ENCODE data around the gene PLIN5. TPM values are rescaled to one million over a fixed set of nuclear protein-coding genes. Genes with fewer than 3 reads are reported as not detected.

Gene PLIN5, protein sequence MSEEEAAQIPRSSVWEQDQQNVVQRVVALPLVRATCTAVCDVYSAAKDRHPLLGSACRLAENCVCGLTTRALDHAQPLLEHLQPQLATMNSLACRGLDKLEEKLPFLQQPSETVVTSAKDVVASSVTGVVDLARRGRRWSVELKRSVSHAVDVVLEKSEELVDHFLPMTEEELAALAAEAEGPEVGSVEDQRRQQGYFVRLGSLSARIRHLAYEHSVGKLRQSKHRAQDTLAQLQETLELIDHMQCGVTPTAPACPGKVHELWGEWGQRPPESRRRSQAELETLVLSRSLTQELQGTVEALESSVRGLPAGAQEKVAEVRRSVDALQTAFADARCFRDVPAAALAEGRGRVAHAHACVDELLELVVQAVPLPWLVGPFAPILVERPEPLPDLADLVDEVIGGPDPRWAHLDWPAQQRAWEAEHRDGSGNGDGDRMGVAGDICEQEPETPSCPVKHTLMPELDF
- polyA plus RNA-seq, result 0.75 and 0.87 TPM in 2 replicates

DNA sequence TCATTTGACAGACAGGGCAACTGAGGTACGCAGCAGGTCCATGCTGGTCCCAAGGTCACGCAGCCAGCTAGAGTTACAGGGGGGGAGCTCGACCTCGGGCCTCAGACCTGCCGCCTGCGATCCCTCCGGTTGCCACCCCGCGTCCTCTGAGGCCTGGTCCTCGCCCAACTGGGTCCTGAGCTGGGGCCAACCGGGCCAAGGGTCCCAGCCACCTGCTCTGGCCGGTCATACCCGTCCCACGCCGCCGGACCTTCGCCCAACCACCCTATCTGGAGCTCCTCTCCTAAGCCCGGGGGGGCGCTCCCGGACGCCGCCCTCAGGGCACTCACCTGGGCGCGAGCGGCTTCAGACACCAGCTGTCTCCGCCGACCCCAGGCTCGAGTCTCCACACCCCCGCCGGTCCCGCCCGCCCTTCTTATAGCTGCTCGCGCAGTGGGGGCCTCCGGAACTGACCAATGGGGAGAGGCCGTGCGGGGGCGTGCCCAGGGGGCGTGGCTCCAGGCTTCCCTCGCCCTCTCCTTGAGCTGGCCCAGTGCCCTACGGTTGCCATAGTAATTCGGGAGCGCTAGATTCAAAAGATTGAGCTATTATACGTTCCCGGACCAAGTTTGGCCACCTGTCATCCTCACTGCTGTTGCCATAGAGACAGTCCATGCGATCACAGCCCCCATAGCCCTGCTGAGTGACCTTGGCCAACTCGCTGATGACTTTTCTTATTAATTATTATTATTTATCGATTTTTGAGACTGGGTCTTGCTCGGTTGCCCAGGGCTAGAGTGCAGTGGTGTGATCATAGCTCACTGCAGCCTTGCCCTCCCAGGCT, at the start of gene PLIN5:
TSS of gene PLIN5 (minus strand) at position 389 of the 823 bp plus-strand sequence. CDS start 1,150 bp downstream, outside the sequence.

DNA sequence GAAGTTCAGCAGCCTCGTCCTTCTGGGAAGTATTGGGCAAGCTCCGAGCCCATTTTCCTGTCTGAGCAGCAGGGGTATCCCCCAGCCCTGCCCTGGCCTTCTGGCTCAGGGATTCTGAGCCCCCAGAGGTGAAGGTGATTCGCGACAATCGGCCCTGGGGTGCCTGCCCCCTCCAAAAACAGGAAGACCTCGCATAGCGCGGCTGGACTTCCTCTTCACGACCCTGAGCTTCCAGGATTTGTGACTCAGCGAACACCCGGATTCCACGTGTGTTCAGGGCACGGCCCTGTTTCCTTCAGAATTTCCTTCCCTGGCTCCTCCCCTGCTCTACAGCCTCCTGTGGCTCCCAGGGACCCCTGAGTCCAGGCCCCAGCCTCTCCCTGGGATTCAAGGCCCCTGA, 24.5 kb upstream of the PLIN5 start, which contains the start of gene SEMA6B:
TSS of gene SEMA6B (minus strand) at position 116 of the 400 bp plus-strand sequence. CDS start 1,227 bp downstream, outside the sequence.

DNA sequence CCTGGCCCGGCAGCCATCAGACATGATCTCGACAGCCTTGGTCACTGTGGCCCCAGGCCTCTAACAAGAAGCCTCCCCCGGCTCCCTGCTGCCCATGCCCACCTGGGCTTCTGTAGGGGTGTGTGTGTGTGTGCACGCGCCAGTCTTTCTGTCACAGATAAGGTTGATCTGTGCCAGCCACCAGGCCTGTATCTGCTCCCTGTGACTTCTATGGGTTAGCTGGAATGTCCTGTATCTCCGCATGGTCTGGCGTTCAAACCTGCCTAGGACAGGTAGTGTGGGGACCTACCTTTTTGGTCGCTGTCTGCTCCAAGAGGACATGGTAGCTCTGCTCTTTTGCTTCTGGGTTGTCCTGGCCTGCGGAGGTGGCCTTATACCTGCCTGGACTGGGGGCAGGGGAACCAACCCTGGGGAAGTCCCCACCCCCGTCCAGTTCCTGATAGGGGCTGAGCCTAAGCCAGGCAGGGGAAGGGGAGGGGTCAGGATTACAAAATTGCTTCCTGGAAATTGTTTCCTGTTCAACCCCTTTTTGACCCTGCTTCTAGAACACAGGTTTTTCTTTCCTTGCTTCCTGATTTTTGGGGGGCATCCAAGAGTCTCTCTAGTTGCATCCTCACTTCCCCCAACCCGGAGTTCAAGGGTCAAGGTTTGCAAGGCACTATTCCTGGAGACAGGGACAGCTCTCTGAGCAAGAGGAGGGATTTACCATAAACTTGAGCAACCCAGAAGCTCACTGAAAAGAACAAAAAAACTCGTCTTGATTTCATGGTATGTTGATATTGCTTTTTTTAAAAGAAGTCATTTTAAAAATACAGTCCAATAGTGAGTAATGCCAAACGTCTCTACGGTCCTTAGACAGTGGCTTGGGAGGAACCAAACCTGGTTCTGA, 4.9 kb upstream of the PLIN5 start, which contains the start of gene LRG1:
TSS of gene LRG1 (minus strand) at position 344 of the 889 bp plus-strand sequence. CDS start at position 321, 23 bp downstream.

DNA sequence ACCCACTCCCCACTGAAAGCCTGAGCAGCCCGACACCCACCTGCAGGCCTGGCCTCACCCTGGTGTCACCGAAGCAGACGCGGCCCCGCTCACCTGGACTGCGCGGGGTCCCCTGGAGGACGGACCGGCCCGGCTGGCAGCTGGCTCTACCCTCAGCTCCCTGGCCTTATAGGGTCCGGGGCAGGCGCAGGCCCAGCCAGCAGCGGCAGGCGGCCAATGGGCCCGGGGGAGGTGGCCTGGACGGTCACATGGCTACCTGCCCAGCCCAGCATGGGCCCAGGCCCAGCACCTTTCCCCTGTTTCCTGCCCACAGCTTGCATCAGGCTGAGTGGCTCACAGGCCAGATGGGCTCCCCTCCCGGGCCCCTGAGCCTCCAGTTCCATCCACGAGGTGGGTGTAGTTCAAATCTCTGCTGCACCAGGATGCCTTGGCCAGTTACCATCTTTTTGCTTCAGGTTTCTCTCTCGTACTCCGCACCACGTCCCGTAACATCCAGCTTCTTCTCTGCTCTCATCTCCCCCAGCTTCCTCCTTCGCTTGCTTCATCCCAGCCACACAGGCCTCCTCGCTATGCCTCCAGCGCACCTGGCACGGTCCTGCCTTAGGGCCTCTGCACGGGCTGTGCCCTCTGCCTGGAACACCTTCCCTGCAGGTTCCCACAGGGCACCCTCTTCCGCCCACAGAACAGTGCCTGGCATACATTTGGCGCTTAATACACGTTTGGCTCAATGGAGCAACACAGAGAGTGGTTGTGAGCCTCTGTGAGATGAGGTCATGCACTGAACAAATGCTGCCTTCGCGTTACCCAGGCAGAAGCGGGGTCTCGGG, 16.5 kb downstream of the PLIN5 start, which contains the start of gene PLIN4:
TSS of gene PLIN4 (minus strand) at position 142 of the 827 bp plus-strand sequence. CDS start 214 bp downstream, outside the sequence.

Other genes starting within 250 kb of the PLIN5 start
- gene TMIGD2, start 232.8 kb downstream of the PLIN5 start, polyA plus RNA-seq, result not detected in 2 replicates
- gene FSD1, start 230.6 kb downstream of the PLIN5 start, polyA plus RNA-seq, result 4.8 and 7.1 TPM in 2 replicates
- gene STAP2, start 196.4 kb downstream of the PLIN5 start, polyA plus RNA-seq, result 2.9 TPM in 1 of 2 replicates, not detected in the other
- 2.7 and 4.7 TPM in 2 replicates for gene MPND, start 191.7 kb downstream of the PLIN5 start, polyA plus RNA-seq
- 1.6 and 2.8 TPM in 2 replicates for gene SH3GL1, start 134.7 kb downstream of the PLIN5 start, polyA plus RNA-seq
- gene CHAF1A, start 132.6 kb downstream of the PLIN5 start, polyA plus RNA-seq, result 0.75 and 2.4 TPM in 2 replicates
- gene UBXN6, start 77.4 kb downstream of the PLIN5 start, polyA plus RNA-seq, result 12.1 and 14.0 TPM in 2 replicates
- 1.7 and 3.8 TPM in 2 replicates for gene HDGFL2, start 62.9 kb downstream of the PLIN5 start, polyA plus RNA-seq
- gene PLIN4, start 16.7 kb downstream of the PLIN5 start, polyA plus RNA-seq, result not detected in 2 replicates
- not detected in 2 replicates for gene LRG1, start 4.8 kb upstream of the PLIN5 start, polyA plus RNA-seq
- gene SEMA6B, start 24.5 kb upstream of the PLIN5 start, polyA plus RNA-seq, result 1.0 and 1.1 TPM in 2 replicates
- 1.5 TPM in 1 of 2 replicates, not detected in the other for gene TNFAIP8L1, start 104.3 kb upstream of the PLIN5 start, polyA plus RNA-seq
- 47.3 and 63.5 TPM in 2 replicates for gene MYDGF, start 135.1 kb upstream of the PLIN5 start, polyA plus RNA-seq
- 1.3 and 3.1 TPM in 2 replicates for gene DPP9, start 188.6 kb upstream of the PLIN5 start, polyA plus RNA-seq